ENCODE results near the gene PKNOX2. TPM values are rescaled to one million over a fixed set of nuclear protein-coding genes. Genes with fewer than 3 reads are reported as not detected.

Gene PKNOX2
- total RNA-seq, 1 donor from 2014 or later: not detected

- Mint-ChIP-seq H3K4me3 (no peak overlapping the region), H3K4me1 (no peaks in the 10 kb centered on the region), H3K27me3 (peaks cover 16% of the 10 kb centered on the region), H3K9me3 (no peaks in the 10 kb centered on the region), H3K27ac (no peak overlapping the region), H3K36me3 (ENCODE audit: low read depth) (no peaks in the 10 kb centered on the region)
- no peak for DNase-seq
- CTCF ChIA-PET: no interaction called here
- no peak for TF ChIP-seq CTCF (IDR thresholded peaks at IDR 0.05)
- no peak for ATAC-seq (ENCODE audit: low read depth)
- POLR2A ChIA-PET: no interaction called here
- intact Hi-C loops (cut with micrococcal nuclease): no loop called here
Observed at GRCh38 chr11:125235071-125235471, 70.5 kb downstream of the PKNOX2 start.

GRCh38 chr11:125236072-125236825 is 71.7 kb downstream of the PKNOX2 start:
- Mint-ChIP-seq H3K36me3 (ENCODE audit: low read depth) (no peaks in the 10 kb centered on the region), H3K27me3 (peaks cover 18% of the 10 kb centered on the region), H3K4me1 (no peaks in the 10 kb centered on the region), H3K27ac (no peak overlapping the region), H3K4me3 (no peak overlapping the region), H3K9me3 (no peaks in the 10 kb centered on the region)
- CTCF ChIA-PET: no interaction called here
- TF ChIP-seq CTCF (IDR thresholded peaks at IDR 0.05): no peak
- POLR2A ChIA-PET: no interaction called here
- no peak for ATAC-seq (ENCODE audit: low read depth)
- no peak for DNase-seq
- intact Hi-C loops (cut with micrococcal nuclease): no loop called here

GRCh38 chr11:125239585-125240560 is 75.3 kb downstream of the PKNOX2 start:
- H3K27ac Mint-ChIP-seq: no peak overlapping the region
- ATAC-seq (ENCODE audit: low read depth): no peak
- TF ChIP-seq CTCF (IDR thresholded peaks at IDR 0.05): no peak
- H3K4me1 Mint-ChIP-seq: no peaks in the 10 kb centered on the region
- CTCF ChIA-PET: no interaction called here
- POLR2A ChIA-PET: no interaction called here
- H3K36me3 Mint-ChIP-seq (ENCODE audit: low read depth): no peaks in the 10 kb centered on the region
- no peak for DNase-seq
- no peaks in the 10 kb centered on the region for H3K9me3 Mint-ChIP-seq
- H3K4me3 Mint-ChIP-seq: no peak overlapping the region
- H3K27me3 Mint-ChIP-seq: peaks cover 12% of the 10 kb centered on the region
- intact Hi-C loops (cut with micrococcal nuclease): no loop called here

- ChIA-PET POLR2A (no interaction called here), CTCF (no interaction called here)
- H3K27me3 Mint-ChIP-seq: peaks cover 14% of the 10 kb centered on the region
- no peaks in the 10 kb centered on the region for H3K4me1 Mint-ChIP-seq
- H3K4me3 Mint-ChIP-seq: no peak overlapping the region
- intact Hi-C loops (cut with micrococcal nuclease): no loop called here
- TF ChIP-seq CTCF (IDR thresholded peaks at IDR 0.05): no peak
- H3K9me3 Mint-ChIP-seq: no peaks in the 10 kb centered on the region
- ATAC-seq (ENCODE audit: low read depth): no peak
- no peaks in the 10 kb centered on the region for H3K36me3 Mint-ChIP-seq (ENCODE audit: low read depth)
- H3K27ac Mint-ChIP-seq: no peak overlapping the region
- DNase-seq: no peak
Observed at GRCh38 chr11:125241104-125241503, 76.6 kb downstream of the PKNOX2 start.

GRCh38 chr11:125242141-125242775 is 77.7 kb downstream of the PKNOX2 start:
- Mint-ChIP-seq H3K27me3 (peaks cover 14% of the 10 kb centered on the region), H3K9me3 (no peaks in the 10 kb centered on the region), H3K27ac (no peak overlapping the region), H3K4me3 (no peak overlapping the region), H3K36me3 (ENCODE audit: low read depth) (no peaks in the 10 kb centered on the region), H3K4me1 (no peaks in the 10 kb centered on the region)
- ATAC-seq (ENCODE audit: low read depth) (no peak), DNase-seq (no peak)
- intact Hi-C loops (cut with micrococcal nuclease): no loop called here
- ChIA-PET CTCF (no interaction called here), POLR2A (no interaction called here)
- no peak for TF ChIP-seq CTCF (IDR thresholded peaks at IDR 0.05)
